Heart right ventricle (tissue), 16 donors: ENCODE measurements around the gene CENPN. TPM values are rescaled to one million over a fixed set of nuclear protein-coding genes. Genes with fewer than 3 reads are reported as not detected.
A peak's percentile ranks its signal among the peaks of the same experiment; 100 is the strongest.

ENCODE experiments used
- ATAC-seq, 8 donors: fragments of 200-7000 bp; cut with Tn5 transposase; one replicate each; pipeline ENCODE4 v1.9.1; 2020; ENCODE audit warnings: mild to moderate bottlenecking in 8 of 8, moderate library complexity in 8 of 8, moderate number of reproducible peaks in 1 of 8
- DNase-seq, 2 donors: peaks; one replicate each; pipeline ENCODE4 v3.0.0-alpha.2; 2020
- H3K27ac ChIP-seq, 10 donors: fragments of 200-600 bp; sonication (generic) in 2 of 10; one replicate each; pipeline versions ENCODE4 v1.5.0 to v1.8.0; 2020 to 2022; ENCODE audit warnings: mild to moderate bottlenecking in 3 of 10
- H3K27me3 ChIP-seq, 7 donors: fragments of 200-600 bp; one replicate each; pipeline ENCODE4 v1.8.0; 2021 to 2022; ENCODE audit warnings: mild to moderate bottlenecking in 2 of 7
- H3K36me3 ChIP-seq, 9 donors: fragments of 200-600 bp; sonication (generic) in 1 of 9; one replicate each; pipeline versions ENCODE4 v1.5.0 to v1.8.0; 2020 to 2022; ENCODE audit warnings: mild to moderate bottlenecking in 2 of 9
- H3K4me1 ChIP-seq, 9 donors: fragments of 200-600 bp; sonication (generic) in 1 of 9; one replicate each; pipeline versions ENCODE4 v1.5.0 to v1.8.0; 2020 to 2022; ENCODE audit warnings: mild to moderate bottlenecking in 4 of 9
- H3K4me3 ChIP-seq, 10 donors: fragments of 200-600 bp; sonication (generic) in 2 of 10; one replicate each; pipeline versions ENCODE4 v1.5.0 to v1.8.0; 2020 to 2022; ENCODE audit warnings: mild to moderate bottlenecking in 7 of 10, moderate library complexity in 2 of 10
- H3K9me3 ChIP-seq, 11 donors: fragments of 200-600 bp in 10 of 11; sonication (generic) in 2 of 11; one replicate each; pipeline versions ENCODE4 v1.5.0 to v1.8.0; 2013 to 2022; ENCODE audit warnings: mild to moderate bottlenecking in 2 of 11, control low read depth in 1 of 11, moderate library complexity in 1 of 11
- CTCF ChIP-seq, 9 donors: fragments of 200-600 bp; sonication (generic) in 2 of 9; IDR thresholded peaks; one replicate each; pipeline versions ENCODE4 v1.5.0 to v1.8.0; 2021 to 2022; ENCODE audit warnings: antibody characterized with exemption in 9 of 9, mild to moderate bottlenecking in 5 of 9, moderate library complexity in 1 of 9
- WGBS, 2 donors: extraction: QIAGEN DNeasy Blood & Tissue Kit; methylation state at CpG; one replicate each; pipeline ENCODE4 v1.1.7; 2013; ENCODE audit warnings: inconsistent platforms in 1 of 2; 5-methylcytosine and 5-hydroxymethylcytosine counted together
- intact Hi-C, 10 donors: fragments of 100-400 bp; cut with DNase I; formaldehyde crosslinking; loops; one replicate each; pipeline versions ENCODE4 v1.11.1 to v1.14.2; 2022
- polyA plus RNA-seq, 2 donors: library from polyadenylated mRNA; stranded (reverse); fragments of 200-250 nt; gene quantifications; one replicate each; pipeline ENCODE4 v1.2.3, GENCODE V29; 2013
- total RNA-seq, 10 donors: library from RNA; stranded (reverse); fragmentation: NEBNext Ultra II Directional in 3 of 10; extraction: Animal tissue kit (Norgen Biotek cat#: 25700) in 3 of 10; gene quantifications; one replicate each; pipeline versions ENCODE4 v1.2.1 to v1.2.4, GENCODE V29; 2021 to 2023
- donor health status: Arrhythmogenic right ventricular cardiomyopathy.
- donor health status: ischemic (EF 13 %, LVEDD 7.1; RV severe dilation, severe dysfunction).
- donor health status: healthy with polysubstance abuse.
- donor health status: DM: no; HTN: yes; CAD: no.
- donor health status: DM: no; HTN: no; CAD: no.
- donor health status: ischemic (EF 25% LVEDD 6.9; RV normal size, moderate dysfunction).
- donor health status: ischemic (EF 25% LVEDD 5.7; RV mildly dilated, moderate dysfunction).
- donor health status: healthy.
- donor health status: DM: yes; HTN: yes; CAD: no.
- donor health status: Ischemic cardiomyopathy.
- donor health status: ischemic (EF 35%, LVEDD 5.7; RV mildly dilated, moderate dysfunction).
- donor health status: nonischemic (EF 11% LVEDD 7.7; RV severe dilation, severe dysfunction).
- donor health status: DM: yes; HTN: yes; CAD: no.
- donor health status: PGD.
- donor health status: ischemic (EF 29% LVEDD 5.4; RV normal size, mild dysfunction).
- donor health status: nonischemic (EF 23%, LVEDD 6.1; RV moderate dilation, normal function).

The CENPN gene
- total and polyA plus RNA-seq, 12 donors, result 0.95 to 16.2 (median 9.5) TPM

DNA sequence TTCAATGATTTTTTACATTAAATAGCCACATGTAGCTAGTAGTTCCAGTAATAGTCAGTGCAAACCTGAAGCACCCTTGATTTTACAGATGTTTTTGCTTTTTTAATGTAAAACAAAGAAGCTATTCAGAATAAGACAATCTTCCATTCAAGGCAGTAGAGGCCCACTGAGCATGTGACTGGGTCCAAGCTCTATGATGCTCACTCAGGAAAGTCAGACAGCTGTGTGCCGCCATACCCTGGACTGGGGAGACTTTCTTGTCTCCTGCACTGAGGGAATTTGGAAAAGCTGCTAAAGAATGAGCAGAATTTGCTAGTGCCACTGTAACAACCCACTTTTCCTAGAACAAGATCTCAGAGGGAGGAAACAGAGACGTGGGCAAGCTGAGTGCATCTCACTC, 11.5 kb downstream of the CENPN start:
- Histone ChIP-seq H3K36me3 (peaks cover 0 to 99% (median 21%) of the 10 kb centered on the region in 9 donors), H3K27ac (no peak overlapping the region), H3K27me3 (no peaks in the 10 kb centered on the region), H3K9me3 (no peaks in the 10 kb centered on the region), H3K4me3 (no peak overlapping the region), H3K4me1 (no peaks in the 10 kb centered on the region)
- 90 to 96% methylated on average over 2 of the region's 2 CpGs for WGBS, 2 donors
- TF ChIP-seq CTCF (IDR thresholded peaks at IDR 0.05), result no peak
- intact Hi-C loops, result no loop called here
- DNase-seq (no peak), ATAC-seq (no peak)

DNA sequence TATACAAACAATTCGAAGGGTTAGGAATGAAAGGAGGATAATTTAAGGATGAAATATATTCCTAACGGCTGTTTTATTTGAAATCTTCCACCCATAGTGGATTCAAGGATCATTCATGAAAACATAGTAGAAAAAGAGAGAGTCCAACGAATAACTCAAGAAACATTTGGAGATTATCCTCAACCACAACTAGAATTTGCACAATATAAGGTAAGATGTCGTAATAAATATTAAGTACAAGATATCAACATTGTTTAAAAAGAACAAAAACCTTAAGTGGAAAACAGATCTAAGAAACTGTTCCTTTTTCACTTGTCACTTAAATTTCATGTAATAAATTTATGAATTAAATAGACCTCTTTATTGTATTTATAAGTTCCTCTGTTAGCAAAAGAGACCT, 19.4 kb downstream of the CENPN start:
- no peak overlapping the region for H3K4me3 ChIP-seq
- no peak overlapping the region for H3K27ac ChIP-seq
- WGBS, 2 donors, result 96 to 97% methylated on average over 4 of the region's 4 CpGs
- intact Hi-C loops, result no loop called here
- TF ChIP-seq CTCF (IDR thresholded peaks at IDR 0.05), result no peak
- no peaks in the 10 kb centered on the region for H3K4me1 ChIP-seq
- peaks cover 0 to 70% (median 7%) of the 10 kb centered on the region in 9 donors for H3K36me3 ChIP-seq
- H3K27me3 ChIP-seq, result no peaks in the 10 kb centered on the region
- ATAC-seq, result no peak
- DNase-seq, result no peak
- no peaks in the 10 kb centered on the region for H3K9me3 ChIP-seq

- Histone ChIP-seq H3K4me3 (no peak overlapping the region), H3K27me3 (no peaks in the 10 kb centered on the region), H3K9me3 (no peaks in the 10 kb centered on the region), H3K4me1 (peaks cover 0 to under 1% (median 0%) of the 10 kb centered on the region in 9 donors), H3K36me3 (peaks cover 0 to 39% (median 0%) of the 10 kb centered on the region in 9 donors), H3K27ac (no peak overlapping the region)
- intact Hi-C loops, result loop anchor here in 3 of 10 donors (10.0 kb wide), 3 partner anchors 285 to 715 kb away; partner anchors contain the start of gene GAN (in 1 of the 3)
- ATAC-seq (no peak), DNase-seq (no peak)
- WGBS, 2 donors, result 81 to 94% methylated on average over 11 of the region's 11 CpGs
- no peak for TF ChIP-seq CTCF (IDR thresholded peaks at IDR 0.05)
Measured at GRCh38 chr16:81029930-81030604, 23.1 kb downstream of the CENPN start.

- H3K36me3 ChIP-seq, result peaks cover 0 to 27% (median 0%) of the 10 kb centered on the region in 9 donors
- peak; percentile 76 to 89 for DNase-seq
- intact Hi-C loops, result loop anchor here in 6 of 10 donors (1.0 to 10.0 kb wide), 7 partner anchors 28 to 709 kb away; partner anchors contain the start of genes C16orf46 (in 5 of the 6), CENPN (in 1 of the 6), GAN (in 1 of the 6) and GCSH (in 1 of the 6)
- peaks cover 0 to 43% (median 25%) of the 10 kb centered on the region in 9 donors for H3K4me1 ChIP-seq
- WGBS, 2 donors, result 5 to 9% methylated on average over 46 to 54 of the region's 54 CpGs
- H3K9me3 ChIP-seq, result no peaks in the 10 kb centered on the region
- peak within 1 kb of the TSS; percentile 68 to 95 (median 77) for H3K4me3 ChIP-seq
- no peaks in the 10 kb centered on the region for H3K27me3 ChIP-seq
- TF ChIP-seq CTCF (IDR thresholded peaks at IDR 0.05), result peak; percentile 89 to 98 (median 96)
- peak within 1 kb of the TSS; percentile 73 to 90 (median 81) for H3K27ac ChIP-seq
- ATAC-seq, result peak; percentile 91 to 97 (median 96)
Measured at GRCh38 chr16:81035398-81035974, 28.5 kb downstream of the CENPN start, which contains the start of gene ATMIN. TSS of gene ATMIN (plus strand) at chr16:81035842. CDS start at chr16:81035871, 29 bp downstream.
